HG03045 (cell line): ENCODE results near the gene ASGR2.
"Not testable (repeated sequence)": the region's sequence is repeated elsewhere in the genome, so short reads cannot be mapped to it uniquely, and the experiment has no call there.

Source experiments
- ATAC-seq: cut with Tn5 transposase; IDR thresholded peaks from one replicate; pipeline ENCODE4 v1.9.1; 2021; ENCODE audit warnings: mild to moderate bottlenecking, moderate library complexity; ENCODE audit not compliant: unreplicated experiment

The ASGR2 gene

GRCh38 chr17:7114241-7114874 is at the start of gene ASGR2:
TSS of gene ASGR2 (minus strand) at chr17:7114822. CDS start at chr17:7114240, 582 bp downstream.
- ATAC-seq, result no peak

GRCh38 chr17:7159571-7159970 is 44.9 kb upstream of the ASGR2 start:
- not testable (repeated sequence) for ATAC-seq

- ATAC-seq, result not testable (repeated sequence)
These were observed 43.8 kb upstream of the ASGR2 start for GRCh38 chr17:7158424-7158823.

GRCh38 chr17:7156342-7156940 is 41.8 kb upstream of the ASGR2 start:
- ATAC-seq, result no peak

- no peak for ATAC-seq
These were observed 33.1 kb upstream of the ASGR2 start for GRCh38 chr17:7147772-7148171.

GRCh38 chr17:7146115-7146514 is 31.5 kb upstream of the ASGR2 start:
- ATAC-seq, result no peak

GRCh38 chr17:7144213-7144612 is 29.6 kb upstream of the ASGR2 start:
- ATAC-seq, result no peak

GRCh38 chr17:7141824-7142223 is 27.2 kb upstream of the ASGR2 start:
- no peak for ATAC-seq

GRCh38 chr17:7139400-7139799 is 24.8 kb upstream of the ASGR2 start:
- ATAC-seq, result no peak

- ATAC-seq, result no peak
These were observed 24.3 kb upstream of the ASGR2 start for GRCh38 chr17:7138800-7139381.

GRCh38 chr17:7137171-7137943 is 22.7 kb upstream of the ASGR2 start:
- ATAC-seq, result no peak

GRCh38 chr17:7136266-7136877 is 21.8 kb upstream of the ASGR2 start:
- ATAC-seq, result no peak

GRCh38 chr17:7133916-7134315 is 19.3 kb upstream of the ASGR2 start:
- no peak for ATAC-seq

GRCh38 chr17:7133424-7133823 is 18.8 kb upstream of the ASGR2 start:
- ATAC-seq, result no peak

GRCh38 chr17:7132511-7133094 is 18.0 kb upstream of the ASGR2 start:
- peak; percentile 67 for ATAC-seq

GRCh38 chr17:7131423-7131791 is 16.8 kb upstream of the ASGR2 start:
- ATAC-seq, result no peak

GRCh38 chr17:7130621-7131422 is 16.2 kb upstream of the ASGR2 start:
- ATAC-seq, result no peak

- no peak for ATAC-seq
These were observed 14.7 kb upstream of the ASGR2 start for GRCh38 chr17:7129311-7129710.

- no peak for ATAC-seq
These were observed 13.5 kb upstream of the ASGR2 start for GRCh38 chr17:7128160-7128559.

- not testable (repeated sequence) for ATAC-seq
These were observed 12.9 kb upstream of the ASGR2 start for GRCh38 chr17:7127501-7127900.
